ENCODE results near the gene CARD6.

- TF ChIP-seq CTCF (IDR thresholded peaks at IDR 0.05) (no peak), POLR2A (IDR thresholded peaks at IDR 0.05) (no peak)
These were observed 1.2 kb downstream of the CARD6 start for GRCh38 chr5:40842351-40842750.

Data from breast epithelium (tissue), 3 donors.